Choroid plexus epithelial cell (primary cell): ENCODE results near the gene LETM1.

ENCODE experiments used
- DNase-seq: peaks from one replicate; pipeline ENCODE4 v3.0.0-alpha.2; 2010; ENCODE audit warnings: low read depth
- H3K4me3 ChIP-seq: 2 replicates; pipeline ENCODE4 v1.5.1; 2011; ENCODE audit warnings: low read depth, mild to moderate bottlenecking, control low read depth, low read length, moderate library complexity
- TF ChIP-seq, protein P1 (sequence below): conservative IDR thresholded peaks from 2 replicates; pipeline ENCODE4 v1.5.1; 2011; ENCODE audit warnings: low read depth, mild to moderate bottlenecking, control low read depth, inconsistent platforms, low read length, moderate library complexity

The LETM1 gene

DNA sequence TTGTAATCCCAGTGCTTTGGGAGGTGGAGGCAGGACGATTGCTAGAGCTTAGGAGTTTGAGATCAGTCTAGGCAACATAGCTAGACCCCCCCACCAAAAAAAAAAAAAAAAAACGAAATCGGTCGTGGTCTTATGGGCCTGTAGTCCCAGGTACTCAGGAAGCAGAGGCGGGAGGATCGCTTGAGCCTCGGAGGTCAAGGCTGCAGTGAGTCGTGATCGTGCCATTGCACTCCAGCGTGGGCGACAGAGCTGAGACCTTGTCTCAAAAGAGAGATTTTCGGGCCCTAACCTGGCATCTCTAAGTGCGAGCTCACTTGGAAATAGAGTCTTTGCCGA lies 7.0 kb upstream of the LETM1 start:
- DNase-seq = no peak
- H3K4me3 ChIP-seq = no peak overlapping the region
- TF ChIP-seq, protein P1, sequence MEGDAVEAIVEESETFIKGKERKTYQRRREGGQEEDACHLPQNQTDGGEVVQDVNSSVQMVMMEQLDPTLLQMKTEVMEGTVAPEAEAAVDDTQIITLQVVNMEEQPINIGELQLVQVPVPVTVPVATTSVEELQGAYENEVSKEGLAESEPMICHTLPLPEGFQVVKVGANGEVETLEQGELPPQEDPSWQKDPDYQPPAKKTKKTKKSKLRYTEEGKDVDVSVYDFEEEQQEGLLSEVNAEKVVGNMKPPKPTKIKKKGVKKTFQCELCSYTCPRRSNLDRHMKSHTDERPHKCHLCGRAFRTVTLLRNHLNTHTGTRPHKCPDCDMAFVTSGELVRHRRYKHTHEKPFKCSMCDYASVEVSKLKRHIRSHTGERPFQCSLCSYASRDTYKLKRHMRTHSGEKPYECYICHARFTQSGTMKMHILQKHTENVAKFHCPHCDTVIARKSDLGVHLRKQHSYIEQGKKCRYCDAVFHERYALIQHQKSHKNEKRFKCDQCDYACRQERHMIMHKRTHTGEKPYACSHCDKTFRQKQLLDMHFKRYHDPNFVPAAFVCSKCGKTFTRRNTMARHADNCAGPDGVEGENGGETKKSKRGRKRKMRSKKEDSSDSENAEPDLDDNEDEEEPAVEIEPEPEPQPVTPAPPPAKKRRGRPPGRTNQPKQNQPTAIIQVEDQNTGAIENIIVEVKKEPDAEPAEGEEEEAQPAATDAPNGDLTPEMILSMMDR = no peak

DNA sequence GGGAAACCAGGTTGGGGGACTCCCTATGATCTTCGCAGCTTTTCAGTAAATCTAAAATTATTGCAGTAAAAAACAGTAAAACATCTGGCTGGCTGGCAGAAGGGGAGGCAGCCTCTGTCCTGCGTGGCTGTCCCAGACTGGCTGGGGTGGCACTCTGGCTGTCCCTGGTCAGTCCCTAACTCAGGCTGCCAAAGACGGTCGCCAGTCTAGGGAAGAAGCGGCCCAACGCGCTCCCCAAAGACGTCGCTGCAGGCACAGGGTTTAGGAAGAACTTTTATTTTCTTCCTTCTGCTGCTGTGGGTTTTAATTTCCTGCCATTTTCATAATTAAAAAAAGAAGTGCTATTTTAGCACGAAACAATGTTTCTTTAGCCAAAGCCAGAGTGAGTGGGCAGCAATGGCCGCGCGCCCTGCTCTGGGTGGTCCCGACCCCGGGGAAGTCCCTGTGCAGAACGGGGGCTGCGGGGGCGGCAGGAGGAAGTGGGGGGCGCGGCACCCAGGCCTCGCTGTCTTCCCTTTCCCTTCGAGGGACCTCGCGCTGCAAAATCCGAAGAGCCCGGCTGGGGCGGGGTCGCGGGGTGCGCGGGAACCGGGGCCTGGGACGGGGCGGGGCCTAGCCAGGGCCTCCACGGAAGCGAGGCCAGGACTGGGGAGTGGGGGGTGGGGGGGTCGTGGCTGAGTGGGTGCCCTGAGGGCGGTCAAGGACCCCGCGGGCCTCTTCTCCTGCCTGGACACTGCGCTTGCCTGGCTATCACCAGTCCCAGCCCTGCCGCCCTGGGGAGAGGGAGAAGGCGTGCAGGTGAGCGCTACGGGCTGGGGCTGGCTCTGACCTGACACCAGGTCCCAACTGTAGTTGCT lies 6.3 kb upstream of the LETM1 start:
- no peak for DNase-seq
- peak overlapping the region; percentile 43 for H3K4me3 ChIP-seq
- TF ChIP-seq, protein P1 = no peak

DNA sequence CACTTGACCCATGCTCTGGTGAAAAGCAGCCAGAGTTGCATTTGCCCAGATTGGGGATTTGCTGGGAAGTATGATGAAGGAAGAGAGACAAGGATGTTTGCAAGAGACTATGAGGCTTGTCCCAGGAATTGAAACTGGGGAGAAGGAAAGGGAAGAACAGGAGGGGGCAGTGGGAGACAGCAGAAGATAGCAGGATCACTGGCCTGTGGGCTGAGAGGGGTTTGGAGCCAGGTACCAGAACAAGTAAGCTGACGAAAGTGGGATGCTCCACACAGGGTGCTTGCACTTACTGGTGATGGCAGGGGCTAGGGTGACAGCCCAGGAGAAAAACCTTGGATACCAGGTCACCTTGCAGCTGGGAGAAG lies 3.4 kb upstream of the LETM1 start:
- TF ChIP-seq, protein P1 = no peak
- DNase-seq = no peak
- no peak overlapping the region for H3K4me3 ChIP-seq

DNA sequence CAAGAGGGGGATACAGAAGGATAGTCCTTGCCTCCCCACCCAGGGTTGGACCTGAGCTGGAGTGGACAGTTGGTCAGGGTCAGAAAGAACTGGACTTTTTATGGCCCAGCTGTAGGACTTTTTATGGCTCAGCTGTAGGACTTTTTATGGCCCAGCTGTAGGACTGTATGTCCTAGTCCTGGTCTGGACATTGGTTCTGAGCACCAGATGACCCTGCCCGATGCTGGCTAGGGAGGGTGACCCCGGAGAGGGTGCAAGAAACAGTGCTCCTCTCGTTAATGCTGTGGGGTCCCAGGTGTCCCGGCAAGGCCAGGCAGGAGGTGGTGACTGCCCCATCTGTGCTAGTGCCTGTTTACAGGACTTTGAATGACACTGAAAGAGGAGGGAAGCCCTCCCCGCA lies 2.0 kb upstream of the LETM1 start:
- DNase-seq = no peak
- no peak overlapping the region for H3K4me3 ChIP-seq
- TF ChIP-seq, protein P1 = no peak

DNA sequence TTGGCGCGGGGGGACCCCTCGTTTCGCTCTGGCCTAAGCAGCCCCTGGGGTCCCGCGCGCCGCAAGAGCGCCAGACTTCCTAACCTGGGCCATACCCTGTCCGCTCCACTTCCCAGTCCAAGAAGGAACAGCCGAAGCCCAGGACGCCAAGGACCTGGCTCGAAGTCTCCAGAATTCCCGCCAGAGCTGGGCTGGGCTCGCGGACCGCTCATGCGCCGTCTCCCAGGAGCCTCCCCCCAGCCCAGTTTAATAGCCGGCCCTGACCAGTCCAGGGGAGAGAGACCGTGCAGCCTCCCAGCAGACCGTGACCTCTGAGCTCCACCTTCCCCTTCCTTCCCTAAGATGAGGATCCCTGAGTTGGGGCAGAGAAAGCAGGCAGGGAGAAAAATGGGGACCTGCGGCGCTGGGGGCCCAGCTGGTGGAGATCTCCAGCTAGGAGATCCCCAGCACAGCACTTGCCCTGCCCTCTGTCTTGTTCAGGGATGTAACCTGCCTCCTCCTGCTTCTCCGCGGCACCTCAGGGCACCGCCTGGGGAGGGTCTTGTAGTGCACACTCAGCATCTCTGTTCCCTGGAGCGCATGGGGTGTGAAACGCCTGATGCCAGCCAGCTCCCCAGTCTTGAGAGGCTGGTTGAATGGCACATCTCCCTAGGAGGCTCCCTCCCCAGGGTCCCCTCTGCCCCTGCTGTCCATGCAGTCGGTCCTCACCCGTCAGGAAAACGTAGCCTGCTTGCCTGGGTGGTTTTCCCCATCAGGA lies 1.2 kb upstream of the LETM1 start:
- peak overlapping the region; percentile 88 for H3K4me3 ChIP-seq
- peak; percentile 34 for DNase-seq
- TF ChIP-seq, protein P1 = no peak

DNA sequence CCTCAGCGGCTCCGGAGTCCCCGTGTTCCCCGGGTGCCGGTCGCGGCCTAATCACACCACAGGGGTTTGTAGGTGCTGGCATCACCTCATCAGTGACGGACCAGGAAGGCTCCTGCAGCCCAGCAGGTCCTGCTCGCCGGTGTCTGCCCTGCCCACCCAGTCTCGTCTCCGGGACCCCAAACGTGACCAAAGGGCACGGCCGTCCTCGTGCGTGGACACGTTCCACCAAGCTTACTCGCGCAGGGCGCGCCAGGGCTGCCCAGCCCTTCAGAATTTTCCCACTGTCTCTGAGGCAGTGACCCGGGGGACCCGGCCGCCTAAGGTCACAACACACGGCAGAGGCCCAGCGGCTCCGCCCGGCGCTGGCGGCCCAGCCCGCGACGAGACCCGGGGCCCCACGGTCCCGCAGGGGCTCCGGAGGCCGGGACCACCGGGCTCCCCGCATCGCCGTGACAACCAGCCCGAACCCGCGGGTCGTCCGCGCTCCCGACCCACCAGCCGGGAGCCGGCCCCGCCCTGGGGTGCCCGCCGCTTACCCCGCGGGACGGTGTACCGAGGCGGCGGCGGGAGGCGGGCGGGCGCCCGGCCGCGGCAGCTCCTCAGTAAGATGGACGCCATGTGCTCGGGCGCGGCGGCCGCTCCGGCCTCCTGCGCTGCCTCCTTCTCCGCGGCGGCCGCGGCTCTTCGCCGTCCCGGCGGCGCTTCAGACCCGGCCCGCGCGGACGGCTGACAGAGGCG lies 454 bp downstream of the LETM1 start:
- TF ChIP-seq, protein P1 = no peak
- DNase-seq = no peak

More for the DNA sequence above, 454 bp downstream of the LETM1 start:
- H3K4me3 ChIP-seq = peak overlapping the region; percentile 88
